Left renal pelvis (tissue), 4 donors: ENCODE data around the gene STAG2. TPM values are rescaled to one million over a fixed set of nuclear protein-coding genes. Genes with fewer than 3 reads are reported as not detected.
"Not testable (repeated sequence)": the region's sequence is repeated elsewhere in the genome, so short reads cannot be mapped to it uniquely, and the experiment has no call there.

Experiments
- DNase-seq, 4 donors: peaks; one replicate each; pipeline ENCODE4 v3.0.0-alpha.2; 2013; ENCODE audit warnings: low read depth in 4 of 4, low spot score in 3 of 4
- polyA plus RNA-seq, 4 donors: library from polyadenylated mRNA; unstranded; fragments of 120-200 nt; gene quantifications; one replicate each; pipeline ENCODE4 v1.2.1, GENCODE V29; 2013; ENCODE audit not compliant: insufficient read length in 4 of 4

Gene STAG2
- 100 to 1,000 TPM in 3 of 4 donors, 10 to 100 TPM in 1; 93.5 to 143 (median 117) TPM for polyA plus RNA-seq

- DNase-seq = peak in 3 of 4 donors; percentile 65 to 77 (median 75)
Observed at GRCh38 chrX:123961268-123962005, at the start of gene STAG2. Gene STAG2 (plus strand): TSS chrX:123961706. CDS start chrX:124022628, 60,922 bp downstream.

- no peak for DNase-seq
Observed at GRCh38 chrX:123917069-123917468, 44.4 kb upstream of the STAG2 start.

GRCh38 chrX:123918106-123918721, 43.3 kb upstream of the STAG2 start:
- DNase-seq = no peak

GRCh38 chrX:123920105-123920785, 41.3 kb upstream of the STAG2 start:
- no peak for DNase-seq

- no peak for DNase-seq
Observed at GRCh38 chrX:123923211-123923610, 38.3 kb upstream of the STAG2 start.

GRCh38 chrX:123924186-123924585, 37.3 kb upstream of the STAG2 start:
- DNase-seq = peak in 1 of 4 donors; percentile 14

GRCh38 chrX:123927845-123928244, 33.7 kb upstream of the STAG2 start:
- no peak for DNase-seq

- not testable (repeated sequence) for DNase-seq
Observed at GRCh38 chrX:123932055-123932454, 29.5 kb upstream of the STAG2 start.

- no peak for DNase-seq
Observed at GRCh38 chrX:123943074-123943473, 18.4 kb upstream of the STAG2 start.

- no peak for DNase-seq
Observed at GRCh38 chrX:123943488-123943887, 18.0 kb upstream of the STAG2 start.

- no peak for DNase-seq
Observed at GRCh38 chrX:123949846-123950245, 11.7 kb upstream of the STAG2 start.

- peak in 1 of 4 donors; percentile 16 for DNase-seq
Observed at GRCh38 chrX:123959281-123960063, 2.0 kb upstream of the STAG2 start.

- DNase-seq = no peak
Observed at GRCh38 chrX:123960956-123961267, 594 bp upstream of the STAG2 start.

- DNase-seq = peak in 1 of 4 donors; percentile 4
Observed at GRCh38 chrX:123962006-123962467, 531 bp downstream of the STAG2 start.

GRCh38 chrX:123962794-123963373, 1.4 kb downstream of the STAG2 start:
- peak in 3 of 4 donors; percentile 78 to 81 (median 78) for DNase-seq

GRCh38 chrX:123964156-123964834, 2.8 kb downstream of the STAG2 start:
- DNase-seq = no peak

- no peak for DNase-seq
Observed at GRCh38 chrX:123965712-123966111, 4.2 kb downstream of the STAG2 start.

GRCh38 chrX:123967497-123967896, 6.0 kb downstream of the STAG2 start:
- DNase-seq = no peak

GRCh38 chrX:123968383-123969050, 7.0 kb downstream of the STAG2 start:
- DNase-seq = no peak
